ENCODE results near the gene ESR2. TPM values are rescaled to one million over a fixed set of nuclear protein-coding genes. Genes with fewer than 3 reads are reported as not detected.
"Not testable (repeated sequence)": the region's sequence is repeated elsewhere in the genome, so short reads cannot be mapped to it uniquely, and the experiment has no call there.

The ESR2 gene
- total RNA-seq, 1 donor, result under 0.01 TPM

DNA sequence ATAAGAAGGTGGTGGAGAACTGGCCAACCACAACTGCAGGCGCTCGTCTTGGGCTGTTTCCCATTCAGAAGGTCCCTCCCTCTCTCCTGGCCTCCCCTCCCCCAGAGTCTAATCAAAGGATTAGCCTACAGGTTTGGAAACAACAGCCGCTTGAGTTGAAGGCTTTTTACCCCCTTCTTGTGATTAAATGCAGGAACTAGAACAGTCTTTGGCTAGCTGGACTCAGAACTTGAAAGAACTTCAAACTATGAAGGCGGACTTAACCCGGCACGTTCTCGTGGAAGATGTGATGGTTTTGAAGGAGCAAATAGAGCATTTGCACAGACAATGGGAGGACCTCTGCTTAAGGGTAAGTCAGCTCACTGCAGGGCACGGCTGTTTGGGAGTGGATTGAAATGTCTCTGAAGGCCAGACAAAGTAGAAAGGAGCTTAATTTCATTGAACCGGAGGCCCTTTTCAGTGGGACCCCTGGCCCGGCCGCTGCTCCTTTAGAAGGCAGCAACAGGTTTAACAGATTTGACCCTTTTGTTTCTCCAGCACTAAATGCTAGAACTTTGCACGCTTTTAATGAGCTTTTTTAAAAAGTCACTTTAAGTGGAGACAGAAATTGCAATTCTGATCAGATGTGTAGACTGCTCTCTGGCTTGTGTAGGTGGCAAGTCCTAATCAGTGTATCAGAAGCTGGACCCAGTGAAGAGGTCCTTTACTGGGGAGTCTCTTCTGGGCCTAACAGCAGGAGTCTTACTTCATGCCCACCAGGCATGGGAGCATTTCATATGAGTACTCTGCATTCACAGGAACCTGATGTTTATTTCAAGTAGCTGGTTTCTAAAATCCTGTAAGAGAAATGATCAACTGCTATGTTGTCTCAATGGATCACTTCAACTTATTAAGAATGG, 107.7 kb downstream of the ESR2 start:
- no peak for DNase-seq (ENCODE audit: low read depth)
- TF ChIP-seq, protein P1, sequence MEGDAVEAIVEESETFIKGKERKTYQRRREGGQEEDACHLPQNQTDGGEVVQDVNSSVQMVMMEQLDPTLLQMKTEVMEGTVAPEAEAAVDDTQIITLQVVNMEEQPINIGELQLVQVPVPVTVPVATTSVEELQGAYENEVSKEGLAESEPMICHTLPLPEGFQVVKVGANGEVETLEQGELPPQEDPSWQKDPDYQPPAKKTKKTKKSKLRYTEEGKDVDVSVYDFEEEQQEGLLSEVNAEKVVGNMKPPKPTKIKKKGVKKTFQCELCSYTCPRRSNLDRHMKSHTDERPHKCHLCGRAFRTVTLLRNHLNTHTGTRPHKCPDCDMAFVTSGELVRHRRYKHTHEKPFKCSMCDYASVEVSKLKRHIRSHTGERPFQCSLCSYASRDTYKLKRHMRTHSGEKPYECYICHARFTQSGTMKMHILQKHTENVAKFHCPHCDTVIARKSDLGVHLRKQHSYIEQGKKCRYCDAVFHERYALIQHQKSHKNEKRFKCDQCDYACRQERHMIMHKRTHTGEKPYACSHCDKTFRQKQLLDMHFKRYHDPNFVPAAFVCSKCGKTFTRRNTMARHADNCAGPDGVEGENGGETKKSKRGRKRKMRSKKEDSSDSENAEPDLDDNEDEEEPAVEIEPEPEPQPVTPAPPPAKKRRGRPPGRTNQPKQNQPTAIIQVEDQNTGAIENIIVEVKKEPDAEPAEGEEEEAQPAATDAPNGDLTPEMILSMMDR (IDR thresholded peaks at IDR 0.05; ENCODE audit: insufficient read depth, low read length), result no peak
- no peak overlapping the region for H3K4me3 ChIP-seq (ENCODE audit: low read depth, low read length)

DNA sequence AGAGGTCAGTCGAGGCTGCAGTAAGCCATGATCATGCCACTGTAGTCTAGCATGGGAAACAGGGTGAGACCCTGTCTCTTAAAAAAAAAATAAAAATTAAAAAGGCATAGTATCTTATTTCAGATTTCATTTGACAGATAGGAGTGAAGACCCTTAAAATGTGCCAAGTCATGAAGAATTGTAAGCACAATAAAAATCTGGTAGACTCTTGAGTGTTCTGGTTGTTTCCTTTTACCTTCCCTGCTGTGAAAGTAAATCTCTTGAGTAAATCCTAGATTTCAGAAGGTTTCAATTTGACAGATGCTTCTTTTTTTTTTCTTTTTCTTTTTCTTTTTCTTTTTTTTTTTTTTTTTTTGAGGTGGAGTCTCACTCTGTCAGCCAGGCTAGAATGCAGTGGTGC, 109.0 kb downstream of the ESR2 start:
- TF ChIP-seq, protein P1 (IDR thresholded peaks at IDR 0.05; ENCODE audit: insufficient read depth, low read length), result no peak
- DNase-seq (ENCODE audit: low read depth), result no peak
- H3K4me3 ChIP-seq (ENCODE audit: low read depth, low read length), result no peak overlapping the region

DNA sequence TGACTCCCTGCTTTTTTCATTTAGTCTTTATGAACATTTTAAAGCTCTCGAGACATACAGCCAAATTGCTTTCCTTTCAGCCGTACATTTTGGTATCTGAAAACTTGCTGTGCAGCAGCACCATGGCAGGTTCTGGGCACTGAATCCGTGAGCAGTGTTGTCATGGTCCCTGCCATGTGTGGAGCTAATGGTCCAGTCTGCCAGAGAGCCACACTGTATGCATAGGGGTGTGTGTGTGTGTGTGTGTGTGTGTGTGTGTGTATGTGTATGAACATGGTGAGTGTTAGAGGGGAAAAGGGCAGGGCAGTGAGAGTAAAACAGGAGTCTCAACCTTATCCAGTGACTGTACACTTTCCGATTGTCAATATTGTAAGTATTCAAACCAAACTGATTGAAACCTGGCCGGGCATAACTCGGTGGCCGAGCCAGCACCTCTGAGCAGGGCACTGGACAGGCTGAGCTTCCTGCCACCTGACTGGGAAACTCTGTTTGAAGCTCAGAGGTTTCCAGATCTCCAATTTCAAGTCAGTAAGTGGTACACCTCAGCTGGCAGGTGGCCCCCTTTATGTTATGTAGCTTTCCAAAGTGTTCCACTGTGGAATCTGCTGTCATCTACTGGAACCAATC, 110.0 kb downstream of the ESR2 start:
- TF ChIP-seq, protein P1 (IDR thresholded peaks at IDR 0.05; ENCODE audit: insufficient read depth, low read length), result no peak

DNA sequence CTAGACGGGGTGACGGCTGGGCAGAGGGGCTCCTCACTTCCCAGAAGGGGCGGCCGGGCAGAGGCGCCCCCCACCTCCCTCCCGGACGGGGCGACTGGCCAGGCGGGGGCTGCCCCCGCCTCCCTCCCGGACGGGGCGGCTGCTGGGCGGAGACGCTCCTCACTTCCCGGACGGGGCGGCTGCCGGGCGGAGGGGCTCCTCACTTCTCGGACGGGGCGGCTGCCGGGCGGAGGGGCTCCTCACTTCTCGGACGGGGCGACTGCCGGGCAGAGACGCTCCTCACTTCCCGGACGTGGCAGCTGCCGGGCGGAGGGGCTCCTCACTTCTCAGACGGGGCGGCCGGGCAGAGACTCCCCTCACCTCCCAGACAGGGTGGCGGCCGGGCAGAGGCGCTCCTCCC, 111.3 kb downstream of the ESR2 start:
- not testable (repeated sequence) for DNase-seq (ENCODE audit: low read depth); H3K4me3 ChIP-seq (ENCODE audit: low read depth, low read length)

More for the DNA sequence above, 110.0 kb downstream of the ESR2 start:
- no peak overlapping the region for H3K4me3 ChIP-seq (ENCODE audit: low read depth, low read length)
- no peak for DNase-seq (ENCODE audit: low read depth)

DNA sequence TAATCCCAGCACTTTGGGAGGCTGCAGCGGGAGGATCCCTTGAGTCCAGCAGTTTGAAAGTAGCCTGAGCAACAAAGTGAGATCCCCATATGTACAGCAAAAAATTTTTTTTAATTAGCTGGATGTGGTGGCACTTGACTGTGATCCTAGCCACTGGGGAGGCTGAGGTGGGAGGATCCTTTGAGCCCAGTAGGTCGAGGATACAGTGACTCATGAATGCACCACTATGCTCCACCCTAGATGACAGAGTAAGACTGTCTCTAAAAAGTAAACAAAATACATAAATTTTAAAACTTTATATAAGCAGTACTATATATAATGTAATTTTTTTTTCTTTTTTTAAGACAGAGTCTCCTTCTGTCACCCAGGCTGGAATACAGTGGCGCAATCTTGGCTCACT, 115.4 kb downstream of the ESR2 start:
- DNase-seq (ENCODE audit: low read depth), result no peak
- H3K4me3 ChIP-seq (ENCODE audit: low read depth, low read length), result no peak overlapping the region
- TF ChIP-seq, protein P1 (IDR thresholded peaks at IDR 0.05; ENCODE audit: insufficient read depth, low read length), result no peak

DNA sequence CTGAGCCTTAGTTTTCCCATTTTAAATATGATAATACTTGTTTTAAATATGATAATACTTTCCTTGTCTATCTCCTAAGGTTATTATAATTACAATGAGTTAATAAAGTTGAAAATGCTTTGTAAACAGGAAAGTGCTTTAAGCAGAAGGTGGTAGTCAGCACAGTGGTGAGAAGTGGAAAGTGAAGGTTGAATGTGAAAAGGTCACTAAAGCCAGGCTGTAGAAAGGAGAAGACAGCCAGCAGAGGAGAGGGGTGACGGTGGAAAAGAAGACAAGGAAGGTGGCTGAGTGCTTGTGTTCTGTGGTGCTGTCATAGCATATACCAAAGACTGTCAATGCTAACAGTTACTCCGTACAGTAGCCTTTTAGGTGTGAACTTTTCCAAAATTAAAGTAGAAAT, 117.8 kb downstream of the ESR2 start:
- no peak for DNase-seq (ENCODE audit: low read depth)
- TF ChIP-seq, protein P1 (IDR thresholded peaks at IDR 0.05; ENCODE audit: insufficient read depth, low read length), result no peak
- no peak overlapping the region for H3K4me3 ChIP-seq (ENCODE audit: low read depth, low read length)

Data from fibroblast of the aortic adventitia (primary cell).